ENCODE results near the gene C10orf67.
"Not testable (repeated sequence)": the region's sequence is repeated elsewhere in the genome, so short reads cannot be mapped to it uniquely, and the experiment has no call there.

GRCh38 chr10:23387516-23387915 is 42.9 kb upstream of the C10orf67 start:
- not testable (repeated sequence) for TF ChIP-seq CTCF (IDR thresholded peaks at IDR 0.05; ENCODE audit: low read depth, low read length); POLR2A (IDR thresholded peaks at IDR 0.05; ENCODE audit: extremely low read depth, insufficient read length); MAX (IDR thresholded peaks at IDR 0.05; ENCODE audit: low read depth, low read length)

All from NB4 (cell line).